Fibroblast of peridontal ligament (primary cell): ENCODE data around the gene LIPC.

Source experiments
- DNase-seq: peaks from one replicate; pipeline ENCODE4 v3.0.0-alpha.2; 2010; ENCODE audit errors: extremely low read depth

Gene LIPC

DNA sequence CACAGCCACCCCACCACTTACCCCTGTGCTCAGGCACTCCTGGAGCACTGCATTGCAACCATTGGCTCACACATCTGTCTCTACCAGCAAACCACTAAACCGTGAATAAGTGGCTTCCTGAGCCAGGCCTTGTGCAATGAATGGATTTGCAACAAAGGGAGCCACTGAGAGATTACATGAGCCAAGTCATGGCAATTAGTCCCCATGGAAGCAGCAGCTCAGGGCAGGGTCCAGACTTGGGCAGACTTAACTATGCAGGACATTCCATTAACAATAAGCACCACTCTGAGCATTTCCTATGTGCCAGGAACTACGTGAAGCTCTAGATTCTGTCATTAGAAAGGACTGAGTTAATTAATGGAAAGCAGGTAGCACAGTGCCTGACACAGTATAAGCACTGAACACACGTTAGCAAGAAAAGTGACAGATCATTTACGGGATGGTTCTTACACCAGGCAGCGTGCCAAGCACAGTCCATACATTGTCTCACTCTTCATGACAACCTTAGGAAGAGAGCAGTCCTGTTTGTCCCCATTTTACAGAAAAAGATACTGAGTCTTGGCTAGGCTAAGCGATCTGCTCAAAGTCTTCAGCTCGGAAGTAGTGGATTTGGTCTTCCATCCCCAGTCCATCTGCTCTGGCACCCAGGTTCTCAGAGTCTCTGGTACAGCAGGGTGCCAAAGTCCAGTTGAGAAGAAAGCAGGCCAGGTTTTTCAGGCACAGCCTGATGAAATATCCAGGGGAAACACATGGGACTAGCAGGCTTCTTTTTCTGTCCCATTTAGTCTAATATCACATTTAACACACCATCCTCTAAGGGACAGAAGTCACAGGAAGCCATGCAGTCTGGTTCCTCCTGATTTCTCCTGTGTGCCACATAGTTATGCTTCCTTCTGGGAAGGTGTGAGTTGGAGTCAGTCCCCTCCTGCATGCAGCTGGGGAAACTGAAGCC is 44.1 kb downstream of the LIPC start:
- peak; percentile 67 for DNase-seq

DNA sequence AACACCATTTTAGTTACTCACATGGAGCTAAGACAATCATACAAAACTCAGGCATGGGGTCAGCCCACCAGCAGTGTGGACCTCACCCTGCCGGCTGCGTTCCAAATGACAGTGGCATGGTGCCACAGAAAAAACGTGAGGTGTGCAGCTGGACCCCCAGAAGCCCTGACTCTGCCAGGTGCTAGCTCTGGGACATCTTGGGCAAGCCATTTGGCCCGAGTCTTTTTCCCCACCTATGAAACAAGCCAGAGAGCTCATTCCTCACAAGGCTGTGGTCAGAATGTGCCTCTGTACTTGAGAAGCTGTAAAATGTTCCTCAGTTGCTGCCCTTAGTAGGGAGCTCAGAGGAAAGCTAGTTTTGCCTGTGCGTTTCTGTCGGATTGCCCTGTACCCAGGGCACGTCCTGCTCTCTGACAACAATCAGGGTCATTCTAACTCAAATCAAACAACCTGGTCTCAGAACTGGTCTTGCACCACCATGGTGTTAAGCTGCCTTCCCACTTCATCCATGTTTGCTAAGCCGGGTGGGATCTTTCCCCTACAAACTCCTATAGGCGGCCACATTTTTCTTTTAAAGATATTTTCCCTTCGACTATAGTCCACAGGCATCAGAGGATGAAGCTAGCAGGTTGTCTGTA is 44.9 kb downstream of the LIPC start:
- no peak for DNase-seq

DNA sequence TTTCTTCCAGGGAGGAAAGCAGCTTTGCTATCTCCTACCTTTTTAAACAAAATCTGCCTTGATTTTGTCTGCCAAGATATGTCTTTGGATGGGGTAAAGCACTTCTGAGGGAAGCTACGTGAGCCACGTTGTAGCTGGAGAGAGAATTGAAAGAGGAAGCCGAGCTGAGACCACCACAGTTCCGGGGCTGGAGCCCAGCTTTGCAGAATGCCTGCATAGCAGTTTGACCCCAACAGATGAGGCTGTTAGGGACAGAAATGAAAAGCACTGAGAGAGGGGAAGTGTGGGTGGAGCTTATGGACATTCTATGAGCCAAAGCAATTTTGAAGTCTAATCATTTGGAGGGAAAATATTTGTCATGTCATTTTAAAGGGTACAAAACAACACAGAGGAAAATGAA is 45.4 kb downstream of the LIPC start:
- DNase-seq: no peak

DNA sequence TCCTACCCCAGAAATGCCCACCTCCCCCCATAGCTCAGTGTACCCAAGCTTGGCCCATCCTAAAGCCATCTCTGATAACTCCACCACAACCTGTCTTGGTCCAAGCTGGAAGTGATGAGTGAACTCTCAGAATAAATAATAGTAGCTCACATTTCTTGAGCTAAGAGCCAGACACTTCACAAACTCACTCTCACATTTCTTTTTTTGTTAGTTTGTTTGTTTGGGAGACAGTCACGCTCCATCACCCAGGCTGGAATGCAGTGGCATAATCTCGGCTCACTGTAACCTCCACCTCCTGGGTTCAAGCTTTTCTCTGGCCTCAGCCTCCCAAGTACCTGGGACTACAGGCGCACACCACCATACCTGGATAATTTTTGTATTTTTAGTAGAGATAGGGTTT is 46.2 kb downstream of the LIPC start:
- no peak for DNase-seq

DNA sequence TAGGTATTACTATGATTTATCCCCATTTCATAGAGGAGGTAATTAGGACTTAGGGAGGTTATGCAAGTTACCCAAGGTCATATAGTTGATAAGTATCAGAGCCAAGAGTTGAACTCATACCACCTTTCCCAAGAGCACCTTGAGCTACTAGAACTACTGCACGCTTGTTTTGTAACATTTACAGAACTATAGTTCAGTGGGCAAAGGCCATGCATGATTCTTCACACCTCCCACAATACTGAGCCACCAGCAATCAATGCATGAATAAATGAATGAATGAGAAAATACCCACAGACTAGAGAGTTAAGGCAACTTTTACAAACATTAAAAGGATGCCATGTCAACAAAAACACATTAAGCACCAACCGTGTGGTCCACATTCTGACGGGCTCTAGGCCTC is 46.8 kb downstream of the LIPC start:
- no peak for DNase-seq

DNA sequence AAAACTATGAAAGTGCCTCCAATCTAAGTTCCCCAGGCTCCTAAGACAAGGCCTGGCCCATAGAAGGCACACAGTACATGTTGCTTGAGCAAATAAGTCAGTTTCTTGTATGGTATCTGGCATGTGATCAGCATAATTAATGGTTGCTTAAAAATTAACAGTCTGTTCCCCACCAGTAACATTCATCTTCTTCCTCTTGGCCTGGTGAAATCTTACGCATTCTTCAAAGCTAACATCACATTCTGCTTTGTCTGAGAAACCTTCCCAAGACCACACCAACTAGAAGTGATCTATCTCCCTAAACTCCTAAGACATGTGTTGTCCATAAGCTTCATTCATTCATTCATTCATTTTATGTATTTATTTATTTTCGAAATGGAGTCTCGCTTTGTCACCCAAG is 48.1 kb downstream of the LIPC start:
- DNase-seq: no peak

DNA sequence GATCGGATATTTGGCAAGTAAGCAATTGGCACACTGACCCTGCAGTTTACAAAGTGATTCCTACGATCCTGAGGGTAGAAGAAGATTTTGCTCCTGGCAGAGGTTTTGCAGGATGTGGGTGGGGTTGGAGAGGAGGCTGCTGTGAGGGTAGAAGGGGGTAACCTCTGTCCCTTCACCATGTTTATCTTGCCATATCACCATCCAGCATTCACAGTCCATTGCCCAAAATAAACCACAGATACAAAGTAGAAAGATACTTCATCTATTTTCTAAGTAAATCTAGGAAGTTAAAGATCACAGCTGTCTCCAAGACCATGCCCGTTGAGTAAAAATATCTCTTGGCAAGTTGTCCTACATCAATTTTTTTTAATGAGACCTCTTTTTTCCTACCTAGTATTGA is 51.6 kb downstream of the LIPC start:
- no peak for DNase-seq

DNA sequence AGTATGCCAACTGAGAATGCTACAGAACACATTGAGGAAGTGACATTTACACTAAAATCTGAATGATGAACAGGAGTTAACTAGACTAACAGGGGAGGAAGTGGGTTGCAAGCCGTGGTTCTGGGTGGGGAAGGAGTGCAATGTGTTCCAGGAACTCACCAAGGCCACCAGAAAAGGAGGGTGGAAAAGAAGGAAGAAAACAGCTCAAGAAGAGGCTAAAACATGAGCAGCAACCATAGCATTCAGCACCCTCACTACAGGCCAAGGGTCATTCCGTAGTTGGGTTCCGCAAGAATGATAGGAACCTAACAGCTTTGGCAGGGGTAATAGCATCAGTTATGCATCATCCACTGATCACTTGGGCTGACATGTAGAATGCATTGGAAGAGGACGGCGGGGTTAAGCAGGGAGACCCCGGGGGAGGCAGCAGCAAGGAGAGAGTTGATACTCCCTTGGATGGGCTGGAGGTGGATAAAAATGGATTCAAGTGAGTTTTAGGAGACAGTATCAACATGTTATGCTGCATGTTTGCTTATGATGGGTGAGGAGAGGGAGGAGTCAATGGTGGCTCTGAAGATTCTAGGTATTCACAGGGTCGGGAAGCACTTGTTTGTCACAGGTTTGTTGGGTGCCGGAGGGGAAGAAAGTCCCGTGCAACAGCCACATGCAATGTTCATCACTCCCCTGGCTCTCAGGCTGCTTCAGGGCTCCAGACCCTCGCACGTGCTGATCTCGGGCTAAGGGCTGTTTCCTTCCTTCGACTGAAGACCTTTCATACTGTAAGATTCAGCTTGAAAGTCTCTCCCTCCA is 53.2 kb downstream of the LIPC start:
- no peak for DNase-seq

DNA sequence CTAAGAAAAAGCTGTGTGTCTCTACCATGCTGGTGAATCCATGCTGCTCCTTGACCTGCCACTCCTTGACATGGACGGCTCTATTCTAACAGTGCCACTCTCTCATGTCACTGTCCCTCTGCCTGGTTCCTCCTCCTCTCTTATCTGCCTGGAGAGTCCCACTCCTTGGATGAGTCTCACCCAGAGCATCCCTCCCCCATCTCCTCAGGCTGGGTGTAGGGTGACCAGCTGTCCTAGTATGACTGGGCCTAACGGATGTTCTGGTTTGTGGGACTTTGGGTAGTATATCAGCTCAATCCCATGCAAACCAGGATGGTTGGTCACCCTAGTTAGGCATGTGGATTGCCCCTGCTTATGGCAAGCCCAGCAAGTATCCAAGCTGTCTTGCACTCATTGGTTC is 54.3 kb downstream of the LIPC start:
- no peak for DNase-seq

DNA sequence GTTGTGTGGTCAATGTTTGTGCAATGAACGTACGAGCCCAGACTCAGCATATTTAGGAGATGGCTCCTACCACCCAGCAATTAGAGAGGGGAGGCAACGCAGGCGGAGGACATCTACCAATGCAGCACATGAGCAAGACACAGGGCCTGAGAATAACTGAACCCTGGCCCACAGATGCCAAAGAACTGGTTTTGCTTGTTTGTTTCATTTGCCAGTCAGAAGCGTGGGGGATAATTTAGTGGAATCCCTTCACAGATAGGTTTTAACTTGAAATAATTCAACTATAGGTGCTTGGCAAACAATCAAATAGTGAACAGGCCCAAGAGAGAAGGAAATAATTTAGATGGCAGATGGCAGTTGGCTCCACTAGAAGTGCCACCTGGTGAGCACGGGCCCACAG is 54.8 kb downstream of the LIPC start:
- DNase-seq: no peak

DNA sequence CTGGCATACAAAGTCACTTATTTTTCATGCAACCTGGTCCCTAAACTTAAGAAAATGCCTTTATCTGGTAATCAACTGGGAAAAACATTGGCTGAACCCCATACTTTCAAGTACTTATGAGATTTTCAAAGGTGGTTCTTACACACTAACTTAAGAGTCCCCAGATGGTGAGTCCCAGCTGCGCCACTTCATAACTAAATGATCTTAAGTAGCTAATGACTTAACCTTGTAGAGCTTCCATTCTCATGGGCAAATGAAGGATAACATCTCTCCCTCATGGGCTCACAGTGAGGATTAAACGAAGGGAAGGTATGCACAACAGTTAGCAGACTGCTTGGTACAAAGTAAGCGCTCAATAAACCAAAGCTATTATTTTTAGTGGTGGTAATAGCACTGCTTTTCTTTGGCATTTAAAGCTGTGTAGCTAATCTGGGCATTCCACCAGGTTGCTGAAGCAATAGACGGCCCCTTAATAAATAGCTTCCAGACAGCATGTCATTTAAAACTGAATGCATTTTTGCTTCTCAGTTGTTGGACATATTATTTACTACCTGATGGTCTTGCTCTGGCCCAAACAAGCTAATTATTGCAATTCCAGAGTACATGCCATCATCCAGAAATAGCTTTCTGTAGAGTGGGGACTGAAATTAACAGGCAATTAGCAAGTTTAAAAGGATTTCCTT is 55.4 kb downstream of the LIPC start:
- peak; percentile 30 for DNase-seq

DNA sequence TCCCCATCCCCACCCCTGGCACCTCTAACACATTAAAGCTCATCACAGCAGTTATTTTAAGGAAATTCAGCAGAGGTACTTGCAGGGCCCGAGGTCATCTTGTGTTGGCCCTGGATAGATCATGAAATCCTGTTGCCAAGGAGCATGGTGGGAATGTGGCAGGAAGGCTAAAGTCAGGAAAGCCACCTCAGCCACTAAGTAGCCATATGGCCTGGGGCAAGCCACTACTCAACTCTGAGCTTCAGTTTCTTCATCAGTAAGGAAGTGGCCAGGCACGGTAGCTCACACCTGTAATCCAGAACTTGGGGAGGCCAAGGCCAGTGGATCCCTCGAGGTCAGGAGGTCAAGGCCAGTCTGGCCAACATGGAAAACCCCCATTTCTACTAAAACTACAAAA is 55.9 kb downstream of the LIPC start:
- DNase-seq: no peak

DNA sequence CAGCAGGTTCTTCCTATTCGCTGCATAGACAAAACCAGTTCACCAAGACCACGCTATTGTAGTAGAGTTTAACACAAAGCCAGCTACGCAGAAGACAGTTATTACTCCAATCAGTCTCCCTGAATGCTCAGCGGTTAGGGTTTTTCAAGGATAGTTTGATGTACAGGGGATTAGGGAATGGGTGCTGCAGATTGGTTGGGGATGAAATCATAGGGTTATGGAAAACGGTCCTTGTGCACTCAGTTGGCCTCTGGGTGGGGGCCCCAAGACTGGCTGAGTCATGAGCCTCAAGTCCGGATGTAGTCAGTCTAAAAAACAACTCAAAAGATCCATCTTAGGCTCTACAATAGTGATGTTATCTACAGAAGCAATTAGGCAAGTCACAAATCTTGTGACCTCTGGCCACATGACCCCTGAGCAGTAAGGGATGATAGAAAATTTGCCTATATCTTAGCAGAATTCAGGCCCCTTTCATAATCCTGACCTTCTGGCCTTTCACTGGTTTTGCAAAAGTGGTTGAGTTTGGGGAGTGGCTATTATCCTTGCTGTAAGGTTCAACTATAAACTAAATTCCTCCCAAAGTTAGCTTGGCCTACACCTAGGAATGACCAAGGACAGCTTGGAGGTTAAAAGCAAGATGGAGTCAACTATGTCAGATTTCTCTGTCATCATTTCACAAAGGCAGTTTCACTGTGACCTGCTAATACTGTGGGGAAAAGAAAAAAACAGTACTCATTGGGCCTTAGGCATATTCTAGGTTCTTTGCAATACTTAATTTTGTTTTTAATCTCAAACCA is 57.7 kb downstream of the LIPC start:
- DNase-seq: no peak

DNA sequence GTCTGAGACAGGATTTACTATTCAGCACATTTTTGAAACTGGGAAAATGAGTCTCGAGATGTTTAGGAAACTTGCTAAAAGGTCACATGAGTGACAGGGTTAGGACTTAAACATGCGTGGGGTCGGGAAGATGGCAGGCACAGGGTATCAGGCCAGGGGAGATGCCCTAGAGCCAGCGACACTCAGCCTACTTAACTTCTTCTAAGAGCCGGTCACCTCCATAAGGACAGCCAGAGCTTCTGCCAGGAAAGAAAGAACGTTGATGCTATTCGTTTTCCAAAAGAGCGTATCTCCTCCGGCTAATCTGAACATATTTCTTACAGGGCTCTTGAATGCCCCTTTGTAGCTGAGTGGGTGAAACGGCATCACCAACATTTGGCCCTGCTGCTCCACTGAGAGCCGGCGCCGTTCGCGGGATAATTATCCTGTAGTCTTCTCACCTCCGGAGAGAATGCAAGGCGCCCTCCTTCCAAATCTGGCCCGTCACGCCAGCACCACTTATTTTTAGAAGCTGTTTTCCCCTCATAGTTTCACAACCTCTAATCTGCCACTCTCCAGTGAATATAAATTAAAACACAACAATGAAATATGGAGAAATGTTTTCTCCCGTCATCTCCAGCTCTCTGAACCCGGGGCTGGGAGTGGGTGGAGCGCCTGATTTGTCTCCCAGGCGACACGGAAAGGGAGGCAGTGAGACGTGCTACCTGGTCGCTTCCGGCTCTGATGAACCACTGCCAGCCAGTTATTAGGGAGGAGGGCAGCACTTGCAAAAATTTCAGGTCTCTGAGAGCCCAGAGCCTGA is 58.5 kb downstream of the LIPC start:
- DNase-seq: no peak

DNA sequence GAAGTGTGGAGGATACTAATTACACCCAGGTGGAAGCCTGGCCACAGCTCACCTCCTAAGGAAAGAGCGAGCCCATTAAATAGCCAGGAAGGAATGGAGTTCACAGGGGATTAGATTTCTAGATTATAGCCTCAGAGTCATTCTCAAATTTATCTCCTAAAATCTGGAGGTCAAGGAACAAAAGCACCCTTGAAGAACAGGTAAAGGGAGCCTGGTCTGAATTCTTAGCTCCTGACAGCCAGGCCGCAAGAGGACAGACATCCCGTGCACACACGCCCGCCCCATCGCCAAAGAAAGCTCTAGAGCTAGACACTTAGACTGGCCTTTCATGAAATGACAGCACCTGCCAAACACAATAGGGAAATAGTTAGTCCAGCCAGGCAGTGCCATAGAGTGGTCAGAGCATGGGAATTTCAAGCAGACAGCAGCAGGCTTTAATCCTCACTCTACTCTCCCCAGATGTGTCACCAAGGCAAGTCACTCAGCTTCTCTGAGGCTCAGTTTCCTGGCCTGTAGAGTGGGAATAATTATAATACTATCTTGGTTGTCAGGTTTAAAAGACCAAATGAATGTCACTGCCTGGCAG is 59.2 kb downstream of the LIPC start:
- no peak for DNase-seq

DNA sequence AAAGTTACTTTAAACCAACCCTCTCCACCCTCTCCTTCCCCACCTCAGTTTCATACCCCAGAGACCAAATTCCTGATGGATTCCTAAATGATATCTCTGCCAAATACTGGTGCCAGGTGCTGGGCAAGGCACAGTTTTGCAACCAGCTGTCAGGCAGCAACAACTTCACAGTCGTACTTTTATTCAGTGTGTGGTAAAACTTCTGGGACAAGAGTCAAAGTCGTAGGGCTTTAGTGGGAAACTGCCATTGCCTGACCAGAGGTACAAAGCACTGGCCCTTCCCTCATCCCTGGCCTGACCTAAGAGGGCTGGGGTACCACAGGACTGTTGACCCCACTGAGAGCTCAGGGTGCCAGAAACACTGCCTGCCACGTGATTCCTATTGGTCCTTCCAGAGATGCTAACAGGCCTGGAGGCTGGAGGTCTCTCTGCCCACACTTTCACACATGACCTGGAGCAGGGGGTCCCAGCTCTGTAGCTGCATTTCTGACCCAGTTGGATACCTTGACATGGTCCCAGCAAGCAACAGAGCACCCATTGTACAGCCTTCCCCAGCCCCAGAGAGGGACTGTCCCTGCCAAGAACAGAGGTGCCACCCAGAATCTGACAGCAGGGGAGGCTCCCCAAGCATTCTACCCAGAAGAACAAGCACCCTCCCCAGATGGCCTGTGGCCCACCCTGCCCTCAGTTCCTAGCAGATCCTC is 59.9 kb downstream of the LIPC start:
- no peak for DNase-seq

DNA sequence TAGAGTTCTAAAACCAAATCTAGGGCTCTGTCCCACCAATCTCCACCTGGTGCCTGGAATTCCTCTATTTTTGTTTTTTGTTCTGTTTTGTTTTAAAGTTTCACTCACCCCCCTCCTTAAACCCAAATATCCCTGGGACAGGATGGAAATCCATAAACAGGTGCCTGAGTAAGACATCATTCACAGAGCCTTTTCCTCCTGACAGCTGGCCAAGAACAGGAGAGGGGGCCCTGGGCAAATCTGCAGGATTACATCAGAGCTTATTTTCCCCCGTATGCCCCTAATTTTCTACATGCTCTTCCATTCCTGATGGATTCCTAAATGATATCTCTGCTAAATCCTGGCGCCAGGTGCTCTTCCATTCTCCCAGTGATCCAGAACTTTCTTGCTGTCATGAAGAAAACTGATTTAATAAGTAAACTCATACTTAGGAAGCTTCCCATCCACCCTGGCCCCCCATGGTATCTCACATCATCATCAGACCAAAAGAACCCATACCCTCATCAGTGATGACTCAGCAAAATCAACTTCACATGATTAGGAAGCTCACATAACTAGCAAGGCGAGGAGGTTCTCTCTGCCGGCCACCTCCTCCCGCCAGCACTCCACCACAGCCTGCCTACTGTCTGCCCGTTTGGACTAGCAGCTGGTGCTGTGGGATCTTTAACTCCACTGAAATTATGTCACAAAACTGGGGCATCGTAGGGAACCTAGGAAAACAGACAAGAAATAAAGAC is 61.0 kb downstream of the LIPC start:
- DNase-seq: no peak

DNA sequence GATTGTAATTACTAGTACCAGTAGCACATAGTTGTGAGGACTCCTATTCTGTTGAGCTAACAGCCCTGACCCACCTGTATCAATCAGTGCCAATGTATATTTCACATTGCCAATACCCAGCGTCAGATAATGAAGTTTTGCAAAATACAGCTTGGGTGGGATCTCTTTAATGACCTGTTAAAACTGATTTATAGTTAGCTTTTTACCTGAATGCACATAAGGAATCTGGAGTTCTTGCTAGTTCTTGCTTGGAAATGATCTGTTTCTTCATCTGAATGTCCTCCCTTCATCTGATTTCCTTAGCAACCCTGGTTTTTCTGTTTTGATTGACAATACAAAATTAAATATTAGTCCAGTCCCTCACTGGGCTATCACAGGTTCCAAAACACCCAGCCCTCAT is 62.8 kb downstream of the LIPC start:
- no peak for DNase-seq
